Lung (tissue), 12 donors: ENCODE results near the gene ROBO1. TPM values are rescaled to one million over a fixed set of nuclear protein-coding genes. Genes with fewer than 3 reads are reported as not detected.
A peak's percentile ranks its signal among the peaks of the same experiment; 100 is the strongest.

Experiments
- ATAC-seq: fragments of 200-7000 bp; cut with Tn5 transposase; one replicate; pipeline ENCODE4 v1.9.1; 2020; ENCODE audit warnings: moderate number of reproducible peaks; ENCODE audit not compliant: insufficient read depth, low FRiP score
- DNase-seq, 3 donors: peaks; one replicate each; pipeline ENCODE4 v3.0.0-alpha.2; 2013 to 2017
- H3K27ac ChIP-seq, 2 donors: one replicate each; pipeline ENCODE4 v1.5.1; 2013; ENCODE audit warnings: mild to moderate bottlenecking in 2 of 2, moderate library complexity in 2 of 2, control low read depth in 1 of 2, inconsistent platforms in 1 of 2, low read depth in 1 of 2, low read length in 1 of 2
- H3K27me3 ChIP-seq, 3 donors: one replicate each; pipeline ENCODE4 v1.5.1; 2013; ENCODE audit warnings: low read length in 2 of 3; ENCODE audit not compliant: control insufficient read depth in 3 of 3, insufficient read depth in 3 of 3
- H3K36me3 ChIP-seq, 4 donors: one replicate each; pipeline ENCODE4 v1.5.1; 2013; ENCODE audit warnings: low read length in 4 of 4, mild to moderate bottlenecking in 1 of 4, moderate library complexity in 1 of 4; ENCODE audit not compliant: control insufficient read depth in 4 of 4, insufficient read depth in 4 of 4
- H3K4me1 ChIP-seq, 5 donors: one replicate each; pipeline ENCODE4 v1.5.1; 2013; ENCODE audit warnings: low read length in 5 of 5, mild to moderate bottlenecking in 2 of 5, moderate library complexity in 1 of 5; ENCODE audit not compliant: control insufficient read depth in 5 of 5, insufficient read depth in 5 of 5
- H3K4me3 ChIP-seq: one replicate; pipeline ENCODE4 v1.5.1; 2013; ENCODE audit warnings: mild to moderate bottlenecking, control low read depth, moderate library complexity
- H3K9ac ChIP-seq, 2 donors: one replicate each; pipeline ENCODE4 v1.5.1; 2013; ENCODE audit warnings: low read length in 2 of 2, control low read depth in 1 of 2; ENCODE audit not compliant: insufficient read depth in 1 of 2
- H3K9me3 ChIP-seq, 4 donors: one replicate each; pipeline ENCODE4 v1.5.1; 2013; ENCODE audit warnings: low read length in 3 of 4, mild to moderate bottlenecking in 1 of 4, moderate library complexity in 1 of 4; ENCODE audit not compliant: control insufficient read depth in 4 of 4, insufficient read depth in 3 of 4
- CTCF ChIP-seq: IDR thresholded peaks from 2 replicates; pipeline ENCODE4 v1.5.1; 2012; ENCODE audit warnings: mild to moderate bottlenecking; ENCODE audit errors: control extremely low read depth, extremely low read depth
- WGBS, 2 donors: extraction: QIAGEN DNeasy Blood & Tissue Kit; methylation state at CpG; one replicate each; pipeline ENCODE4 v1.1.7; 2013; 5-methylcytosine and 5-hydroxymethylcytosine counted together
- polyA plus RNA-seq, 2 donors: library from polyadenylated mRNA; stranded (reverse); fragments of 200-250 nt; gene quantifications; one replicate each; pipeline ENCODE4 v1.2.1, GENCODE V29; 2013
- total RNA-seq, 2 donors: library from RNA; depleted of rRNA in 1 of 2; stranded (reverse); fragments of >200 nt in 1 of 2; gene quantifications; one replicate each; pipeline ENCODE4 v1.2.1, GENCODE V29; 2014 to 2021
- donor health status: control.
- donor health status: control.
- donor health status: Bipolar disorder and iron deficiency.
- donor health status: healthy.
- donor health status: DM: yes; HTN: yes; CAD: no.

Gene ROBO1
- total and polyA plus RNA-seq, 4 donors: 2.6 to 72.6 (median 15.7) TPM

- H3K9me3 ChIP-seq: no peaks in the 10 kb centered on the region
- H3K4me3 ChIP-seq: no peak overlapping the region
- H3K27ac ChIP-seq: no peak overlapping the region
- no peaks in the 10 kb centered on the region for H3K27me3 ChIP-seq
- H3K9ac ChIP-seq: peak overlapping the region in 1 of 2 donors; percentile 64
- no peak for TF ChIP-seq CTCF
- peaks cover 0 to 6% (median 0%) of the 10 kb centered on the region in 4 donors for H3K36me3 ChIP-seq
- WGBS, 2 donors: 73 to 77% methylated on average over 1 of the region's 1 CpG
- DNase-seq: peak in 1 of 3 donors; percentile 38
- no peak for ATAC-seq
- H3K4me1 ChIP-seq: peaks cover 0 to 47% (median 0%) of the 10 kb centered on the region in 5 donors
Measured at GRCh38 chr3:79015854-79016253, 751.9 kb downstream of the ROBO1 start.

GRCh38 chr3:79012946-79013362, 754.8 kb downstream of the ROBO1 start:
- Histone ChIP-seq H3K9ac (no peak overlapping the region), H3K4me1 (peaks cover 0 to 53% (median 0%) of the 10 kb centered on the region in 5 donors), H3K27me3 (no peaks in the 10 kb centered on the region), H3K9me3 (no peaks in the 10 kb centered on the region), H3K36me3 (peaks cover 0 to 4% (median 0%) of the 10 kb centered on the region in 4 donors), H3K27ac (no peak overlapping the region), H3K4me3 (no peak overlapping the region)
- no peak for TF ChIP-seq CTCF
- ATAC-seq: no peak
- no peak for DNase-seq
- WGBS, 2 donors: 74 to 77% methylated on average over 2 of the region's 2 CpGs

GRCh38 chr3:79012530-79012913, 755.3 kb downstream of the ROBO1 start:
- H3K9me3 ChIP-seq: no peaks in the 10 kb centered on the region
- H3K27me3 ChIP-seq: no peaks in the 10 kb centered on the region
- peaks cover 0 to 53% (median 0%) of the 10 kb centered on the region in 5 donors for H3K4me1 ChIP-seq
- WGBS, 2 donors: 52 to 77% methylated on average over 2 of the region's 2 CpGs
- ATAC-seq: no peak
- no peak overlapping the region for H3K27ac ChIP-seq
- no peak for TF ChIP-seq CTCF
- DNase-seq: no peak
- H3K4me3 ChIP-seq: no peak overlapping the region
- H3K9ac ChIP-seq: no peak overlapping the region
- peaks cover 0 to under 1% (median 0%) of the 10 kb centered on the region in 4 donors for H3K36me3 ChIP-seq
